ENCODE measurements around the gene MMGT1. TPM values are rescaled to one million over a fixed set of nuclear protein-coding genes. Genes with fewer than 3 reads are reported as not detected.

MMGT1 gene
- total and polyA plus RNA-seq, 2 donors (not counting 3 experiments of a cell fraction or from before 2014, with no cell fraction given) = 10.4 to 18.8 TPM

GRCh38 chrX:135944486-135944885 is 29.3 kb downstream of the MMGT1 start:
- H3K79me2 ChIP-seq (ENCODE audit: control insufficient read depth, insufficient read depth, low read length) = no peaks in the 10 kb centered on the region
- POLR2A ChIA-PET = no interaction called here
- no peaks in the 10 kb centered on the region for H3K27me3 ChIP-seq (ENCODE audit: control insufficient read depth in 2 of 2, insufficient read depth in 2 of 2, low read length in 2 of 2)
- dilution Hi-C loops (cut with MboI; ENCODE audit: extremely low pct_ligation_motif_present, low sequenced_read_pairs) (no loop called here), intact Hi-C loops (cut with micrococcal nuclease) (no loop called here)
- BruUV-seq (replicated peaks) = no TSS peak
- no peak overlapping the region for H3K4me3 ChIP-seq (replicated peaks in 1 of 3; ENCODE audit: insufficient read depth in 1 of 3, low read depth in 1 of 3, low read length in 3 of 3)
- no peaks in the 10 kb centered on the region for H3K9me3 ChIP-seq (replicated peaks; ENCODE audit: control insufficient read depth, insufficient read depth, low read length)
- H2AFZ ChIP-seq (ENCODE audit: low read depth, low read length) = no peak overlapping the region
- CTCF ChIA-PET = no interaction called here
- H3K27ac ChIP-seq (ENCODE audit: insufficient read depth, low read depth, low read length) = no peak overlapping the region
- no peak overlapping the region for H3K9ac ChIP-seq (replicated peaks; ENCODE audit: extremely low read depth, insufficient read depth, low read length)
- DNase-seq (ENCODE audit: low read depth, low spot score) (no peak), FAIRE-seq (no peak)
- no peaks in the 10 kb centered on the region for H3K4me1 ChIP-seq (ENCODE audit: control insufficient read depth, extremely low read depth, insufficient read depth, low read length)
- no peaks in the 10 kb centered on the region for H4K20me1 ChIP-seq (replicated peaks; ENCODE audit: control insufficient read depth, extremely low read depth, insufficient read depth, low read length)
- H3K36me3 ChIP-seq (ENCODE audit: control insufficient read depth in 2 of 2, extremely low read depth in 1 of 2, insufficient read depth in 2 of 2, low read length in 2 of 2) = no peaks in the 10 kb centered on the region
- TF ChIP-seq POLR2AphosphoS5 (IDR thresholded peaks at IDR 0.05; ENCODE audit: insufficient read depth, low read depth, low read length) = no peak
- no peak for TF ChIP-seq GATA2 (IDR thresholded peaks at IDR 0.05; ENCODE audit: insufficient read depth, insufficient read length, low read depth, low read length)
- no peak for TF ChIP-seq EZH2 (IDR thresholded peaks at IDR 0.05; ENCODE audit: borderline replicate concordance, low read depth, low read length, severe bottlenecking)
- TF ChIP-seq MAX (IDR thresholded peaks at IDR 0.05; ENCODE audit: insufficient read depth, insufficient read length) = no peak
- no peak for TF ChIP-seq CTCF (IDR thresholded peaks at IDR 0.05; ENCODE audit: extremely low read depth in 1 of 2, insufficient read depth in 1 of 2, low read depth in 1 of 2, low read length in 2 of 2)
- TF ChIP-seq JUN (IDR thresholded peaks at IDR 0.05; ENCODE audit: borderline replicate concordance, insufficient read depth, insufficient read length, low read depth) = no peak
- no peak for TF ChIP-seq FOS (IDR thresholded peaks at IDR 0.05; ENCODE audit: borderline replicate concordance, insufficient read depth, low read length)
- TF ChIP-seq MYC (IDR thresholded peaks at IDR 0.05; ENCODE audit: low read depth, low read length) = no peak
- no peak for TF ChIP-seq POLR2A (IDR thresholded peaks at IDR 0.05; ENCODE audit: low read depth, low read length)
- no peaks in the 10 kb centered on the region for H3K9me1 ChIP-seq (replicated peaks; ENCODE audit: control insufficient read depth, extremely low read depth, insufficient read depth, low read length)
- no peak overlapping the region for H3K4me2 ChIP-seq (ENCODE audit: insufficient read depth, low read length)
